Mesodermal cell (in vitro differentiated cells): ENCODE results near the gene CD8B.

Source experiments
- H3K27ac ChIP-seq: 2 replicates; pipeline ENCODE4 v1.7.0; 2013; ENCODE audit warnings: mild to moderate bottlenecking, low read depth, low read length, moderate library complexity; ENCODE audit not compliant: severe bottlenecking
- H3K36me3 ChIP-seq: 2 replicates; pipeline ENCODE4 v1.7.1; 2013; ENCODE audit warnings: mild to moderate bottlenecking, low read length, moderate library complexity; ENCODE audit not compliant: control insufficient read depth, insufficient read depth
- H3K4me1 ChIP-seq: one replicate; pipeline ENCODE4 v1.7.1; 2013; ENCODE audit warnings: mild to moderate bottlenecking, low read length; ENCODE audit not compliant: insufficient read depth, control insufficient read depth, poor library complexity, severe bottlenecking
- H3K4me3 ChIP-seq: 2 replicates; pipeline ENCODE4 v1.7.0; 2013; ENCODE audit warnings: low read length, control low read depth, mild to moderate bottlenecking; ENCODE audit not compliant: insufficient read depth, poor library complexity, severe bottlenecking; ENCODE audit errors: extremely low read depth
- H3K9me3 ChIP-seq: 2 replicates; pipeline ENCODE4 v1.7.1; 2013; ENCODE audit warnings: mild to moderate bottlenecking, low read length, moderate library complexity; ENCODE audit not compliant: control insufficient read depth
- WGBS, 2 experiments: methylation state at CpG; one replicate each; pipeline ENCODE4 v1.1.5; 2013; ENCODE audit warnings: missing lambda C conversion rate in 2 of 2; ENCODE audit not compliant: insufficient coverage in 2 of 2; 5-methylcytosine and 5-hydroxymethylcytosine counted together

The CD8B gene

GRCh38 chr2:86818957-86819356, 42.7 kb downstream of the CD8B start:
- Histone ChIP-seq H3K9me3 (peaks cover 4% of the 10 kb centered on the region), H3K4me3 (no peak overlapping the region), H3K4me1 (no peaks in the 10 kb centered on the region), H3K27ac (no peak overlapping the region), H3K36me3 (no peaks in the 10 kb centered on the region)
- WGBS, 2 experiments, result no CpG with 5 or more reads among the region's 2 CpGs

GRCh38 chr2:86818114-86818801, 43.4 kb downstream of the CD8B start:
- Histone ChIP-seq H3K9me3 (peaks cover 4% of the 10 kb centered on the region), H3K36me3 (no peaks in the 10 kb centered on the region), H3K4me1 (no peaks in the 10 kb centered on the region), H3K4me3 (no peak overlapping the region), H3K27ac (no peak overlapping the region)
- 90% methylated on average over 2 of the region's 4 CpGs; no CpG with 5 or more reads in 1 of the 2 experiments for WGBS, 2 experiments

DNA sequence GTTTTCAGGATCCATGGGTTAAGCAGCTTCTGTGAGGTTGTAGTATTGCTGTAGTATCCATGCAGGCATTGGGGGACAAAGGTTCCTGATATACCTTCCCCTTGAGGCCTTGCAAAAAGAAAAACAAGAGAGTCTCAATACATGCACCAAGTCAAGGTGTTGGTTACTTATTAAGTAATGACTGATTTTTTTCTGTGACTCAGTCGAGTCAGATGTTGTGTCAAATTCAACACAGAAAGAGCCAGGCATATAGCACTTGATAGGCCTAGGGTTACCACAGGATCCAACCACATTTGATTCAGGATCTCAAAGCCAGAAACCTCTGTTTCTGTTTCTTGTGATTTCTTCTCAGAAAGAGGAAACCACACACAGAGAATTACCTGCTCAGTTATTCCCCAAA, 46.1 kb downstream of the CD8B start:
- H3K27ac ChIP-seq, result no peak overlapping the region
- WGBS, 2 experiments, result 83 to 100% methylated on average over 1 of the region's 1 CpG
- H3K4me3 ChIP-seq, result no peak overlapping the region
- H3K9me3 ChIP-seq, result no peaks in the 10 kb centered on the region
- no peaks in the 10 kb centered on the region for H3K4me1 ChIP-seq
- H3K36me3 ChIP-seq, result no peaks in the 10 kb centered on the region

DNA sequence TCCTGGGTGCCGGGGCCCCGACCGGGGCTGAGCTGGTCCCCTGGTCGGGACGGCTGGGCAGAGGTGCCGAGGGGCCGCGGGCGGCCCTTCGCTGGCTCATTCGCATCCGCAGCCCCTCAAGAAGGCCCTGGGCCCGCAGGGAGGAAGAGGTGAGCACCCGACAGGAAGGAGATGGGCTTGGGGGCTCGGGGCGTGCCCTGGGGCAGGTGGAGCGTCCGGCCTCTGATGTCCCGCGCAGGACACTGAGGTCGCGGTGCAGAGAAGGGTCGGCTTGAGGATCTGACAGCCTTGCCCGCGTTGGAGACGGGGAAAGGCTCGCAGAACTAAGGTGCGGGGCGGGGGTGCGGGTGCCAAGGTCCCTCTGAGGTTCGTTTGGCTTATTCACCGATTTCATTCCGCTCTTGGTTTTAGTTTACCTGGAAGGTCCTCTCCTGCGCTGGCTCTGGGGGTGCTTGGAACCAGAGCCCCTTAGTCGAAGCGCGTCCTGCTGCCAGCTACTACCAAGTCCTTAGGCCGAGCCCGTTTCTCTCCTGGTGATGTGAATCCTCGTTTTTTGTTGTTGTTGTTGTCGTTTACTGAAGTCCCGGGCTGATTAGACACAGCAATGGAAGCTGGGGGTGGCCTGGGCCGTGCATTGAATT, 52.1 kb downstream of the CD8B start:
- Histone ChIP-seq H3K4me3 (no peak overlapping the region), H3K36me3 (no peaks in the 10 kb centered on the region), H3K27ac (no peak overlapping the region), H3K4me1 (peaks cover 3% of the 10 kb centered on the region), H3K9me3 (no peaks in the 10 kb centered on the region)
- 73 to 77% methylated on average over 39 to 43 of the region's 43 CpGs for WGBS, 2 experiments

DNA sequence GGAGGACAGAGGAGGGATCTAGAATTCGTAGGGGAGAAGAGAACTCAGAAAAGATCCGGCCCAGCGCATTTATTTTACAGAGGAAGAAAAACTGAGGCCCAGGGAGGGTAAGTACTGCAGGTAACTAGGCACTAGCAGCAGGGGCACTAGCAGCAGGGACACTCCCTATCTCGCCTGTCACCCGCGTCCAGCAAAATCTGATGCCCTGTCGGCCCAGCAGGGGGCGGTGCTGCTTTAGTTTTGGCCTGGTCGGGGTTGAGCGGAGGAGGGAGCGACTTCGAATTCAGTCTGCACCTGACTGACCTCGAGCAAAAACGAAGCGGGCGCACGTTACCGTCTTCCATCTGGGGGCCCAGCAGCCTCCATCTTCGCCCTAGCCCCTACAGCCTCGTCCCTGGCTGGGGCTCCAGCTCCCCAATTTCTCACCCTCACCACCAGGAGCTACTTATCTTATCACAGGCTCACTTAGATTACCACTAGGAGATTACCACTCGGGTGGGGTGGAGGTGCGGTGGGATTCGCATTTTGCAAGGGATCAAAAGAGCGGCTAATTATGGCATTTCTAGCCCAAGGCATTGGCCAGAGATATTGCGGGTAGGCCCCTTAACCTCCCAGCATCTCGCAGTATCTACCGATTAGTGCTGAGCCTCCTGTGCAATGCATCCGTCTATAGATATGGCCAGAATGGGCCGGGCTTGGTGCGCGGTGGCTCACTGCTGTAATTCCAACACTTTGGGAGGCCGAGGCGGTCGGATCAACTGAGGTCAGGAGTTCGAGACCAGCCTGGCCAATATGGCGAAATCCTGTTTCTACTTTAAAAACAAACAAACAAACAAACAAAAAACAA, 53.1 kb downstream of the CD8B start:
- no peak overlapping the region for H3K27ac ChIP-seq
- peak overlapping the region; percentile 49 for H3K4me3 ChIP-seq
- H3K9me3 ChIP-seq, result no peaks in the 10 kb centered on the region
- no peaks in the 10 kb centered on the region for H3K36me3 ChIP-seq
- 29 to 41% methylated on average over 27 to 31 of the region's 36 CpGs for WGBS, 2 experiments
- peaks cover 3% of the 10 kb centered on the region for H3K4me1 ChIP-seq

- H3K36me3 ChIP-seq, result no peaks in the 10 kb centered on the region
- WGBS, 2 experiments, result 2 to 4% methylated on average over 30 to 47 of the region's 51 CpGs
- no peak overlapping the region for H3K27ac ChIP-seq
- no peaks in the 10 kb centered on the region for H3K9me3 ChIP-seq
- peak overlapping the region; percentile 49 for H3K4me3 ChIP-seq
- H3K4me1 ChIP-seq, result peaks cover 3% of the 10 kb centered on the region
Measured at GRCh38 chr2:86807468-86808275, 54.0 kb downstream of the CD8B start.

DNA sequence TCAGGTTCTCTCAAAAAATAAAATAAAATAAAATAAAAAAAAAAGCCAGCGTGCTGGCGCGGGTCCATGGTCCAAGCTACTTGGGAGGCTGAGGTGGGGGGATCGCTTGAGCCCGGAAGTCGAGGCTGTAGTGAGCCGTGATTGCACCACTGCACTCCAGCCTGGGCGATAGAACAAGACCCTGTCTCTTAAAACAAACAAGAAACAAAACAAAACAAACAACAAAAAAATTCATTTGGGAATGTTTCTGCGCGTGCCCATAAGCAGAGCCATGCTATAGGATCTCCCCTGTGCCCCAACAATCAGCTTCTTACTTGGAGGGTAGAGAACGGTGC, 54.6 kb downstream of the CD8B start:
- peaks cover 3% of the 10 kb centered on the region for H3K4me1 ChIP-seq
- H3K9me3 ChIP-seq, result no peaks in the 10 kb centered on the region
- WGBS, 2 experiments, result 53 to 63% methylated on average over 3 to 9 of the region's 11 CpGs
- H3K27ac ChIP-seq, result no peak overlapping the region
- peak overlapping the region; percentile 49 for H3K4me3 ChIP-seq
- H3K36me3 ChIP-seq, result no peaks in the 10 kb centered on the region

- Histone ChIP-seq H3K36me3 (no peaks in the 10 kb centered on the region), H3K9me3 (no peaks in the 10 kb centered on the region), H3K27ac (no peak overlapping the region), H3K4me1 (peaks cover 3% of the 10 kb centered on the region), H3K4me3 (no peak overlapping the region)
- 82 to 87% methylated on average over 10 to 13 of the region's 21 CpGs for WGBS, 2 experiments
Measured at GRCh38 chr2:86806059-86806857, 55.4 kb downstream of the CD8B start.

- H3K9me3 ChIP-seq, result peaks cover 12% of the 10 kb centered on the region
- H3K27ac ChIP-seq, result no peak overlapping the region
- H3K36me3 ChIP-seq, result no peaks in the 10 kb centered on the region
- no peak overlapping the region for H3K4me3 ChIP-seq
- H3K4me1 ChIP-seq, result no peaks in the 10 kb centered on the region
- 80 to 92% methylated on average over 1 to 2 of the region's 2 CpGs for WGBS, 2 experiments
Measured at GRCh38 chr2:86800856-86801567, 60.7 kb downstream of the CD8B start.
